B cell (primary cell): ENCODE results near the gene KCNE3. TPM values are rescaled to one million over a fixed set of nuclear protein-coding genes. Genes with fewer than 3 reads are reported as not detected.

Experiments
- ATAC-seq: fragments of 200-7000 bp; cut with Tn5 transposase; one replicate; pipeline ENCODE4 v1.10.0; 2021; ENCODE audit warnings: low read depth, mild to moderate bottlenecking, moderate number of reproducible peaks, moderate library complexity
- CTCF ChIA-PET: fragments of 350-600 bp; sonication (Branson Sonifier 250); formaldehyde crosslinking; loops from one replicate; lab custom pipeline; 2021; ENCODE audit warnings: antibody characterized with exemption, inconsistent platforms; lab: Charles Lee
- POLR2A ChIA-PET: fragments of 350-600 bp; sonication (Branson Sonifier 250); formaldehyde crosslinking; loops from one replicate; lab custom pipeline; 2021; ENCODE audit warnings: antibody characterized with exemption; lab: Charles Lee
- DNase-seq: peaks from one replicate; pipeline ENCODE4 v3.0.0; 2013
- H2AFZ ChIP-seq: 2 replicates; pipeline ENCODE4 v1.6.1; 2012; ENCODE audit warnings: mild to moderate bottlenecking, low read depth, low read length; ENCODE audit not compliant: insufficient read depth, poor library complexity, severe bottlenecking
- H3K27ac ChIP-seq, 2 donors: 1 replicate in 1 of 2; 2 replicates in 1 of 2; pipeline ENCODE4 v1.5.1; 2012 to 2013; ENCODE audit warnings: low read length in 2 of 2, mild to moderate bottlenecking in 2 of 2, moderate library complexity in 1 of 2
- H3K27me3 ChIP-seq, 4 experiments: fragments of 200-600 bp in 1 of 4; sonication (generic) in 1 of 4; replicated peaks in 1 of 4; 1 replicate in 2 of 4; 2 replicates in 2 of 4; pipeline versions ENCODE4 v1.6.1 to v1.7.0; 2013 to 2016; ENCODE audit warnings: low read length in 3 of 4, mild to moderate bottlenecking in 2 of 4, mixed read lengths in 1 of 4, moderate library complexity in 1 of 4; ENCODE audit not compliant: insufficient read depth in 4 of 4, control insufficient read depth in 3 of 4; ENCODE audit errors: control extremely low read depth in 1 of 4
- H3K36me3 ChIP-seq, 2 experiments: replicated peaks in 1 of 2; 1 replicate in 1 of 2; 2 replicates in 1 of 2; pipeline versions ENCODE4 v1.6.1 to v1.7.1; 2013; ENCODE audit warnings: low read length in 1 of 2; ENCODE audit not compliant: insufficient read depth in 2 of 2, control insufficient read depth in 1 of 2; ENCODE audit errors: control extremely low read depth in 1 of 2, extremely low read depth in 1 of 2
- H3K4me1 ChIP-seq, 2 donors: fragments of 200-600 bp in 1 of 2; sonication (generic) in 1 of 2; 1 replicate in 1 of 2; 2 replicates in 1 of 2; pipeline versions ENCODE4 v1.5.1 to v1.6.1; 2013 to 2017; ENCODE audit warnings: low read length in 2 of 2; ENCODE audit not compliant: control insufficient read depth in 2 of 2, insufficient read depth in 2 of 2
- H3K4me2 ChIP-seq: replicated peaks from 2 replicates; pipeline ENCODE3; 2012; ENCODE audit warnings: mild to moderate bottlenecking, low read depth, low read length; ENCODE audit not compliant: poor library complexity, severe bottlenecking
- H3K4me3 ChIP-seq, 5 experiments: fragments of 200-600 bp in 1 of 5; sonication (generic) in 1 of 5; 1 replicate in 3 of 5; 2 replicates in 2 of 5; pipeline versions ENCODE4 v1.5.1 to v1.7.0; 2011 to 2016; ENCODE audit warnings: low read length in 4 of 5, mild to moderate bottlenecking in 4 of 5, low read depth in 2 of 5, control low read depth in 1 of 5, moderate library complexity in 1 of 5; ENCODE audit not compliant: insufficient read depth in 1 of 5; ENCODE audit errors: control extremely low read depth in 1 of 5, extremely low read depth in 1 of 5
- H3K79me2 ChIP-seq: fragments of 200-600 bp; sonication (generic); one replicate; pipeline ENCODE4 v1.6.0; 2016; ENCODE audit warnings: low read length; ENCODE audit not compliant: control insufficient read depth, insufficient read depth
- H3K9ac ChIP-seq: fragments of 200-600 bp; sonication (generic); 2 replicates; pipeline ENCODE4 v1.6.1; 2017; ENCODE audit warnings: mild to moderate bottlenecking, low read length, moderate library complexity
- H3K9me3 ChIP-seq, 3 donors: one replicate each; pipeline versions ENCODE4 v1.6.1 to v1.7.1; 2013; ENCODE audit warnings: low read length in 2 of 3; ENCODE audit not compliant: control insufficient read depth in 2 of 3, insufficient read depth in 1 of 3; ENCODE audit errors: control extremely low read depth in 1 of 3
- H4K20me1 ChIP-seq: 2 replicates; pipeline ENCODE4 v1.6.0; 2012; ENCODE audit warnings: mild to moderate bottlenecking, low read length; ENCODE audit not compliant: insufficient read depth, control insufficient read depth, poor library complexity, severe bottlenecking
- H3K27ac Mint-ChIP-seq: one replicate; pipeline ENCODE4 v1.8.0; 2021; ENCODE audit warnings: mixed read lengths
- H3K27me3 Mint-ChIP-seq: one replicate; pipeline ENCODE4 v1.8.0; 2021; ENCODE audit warnings: mixed read lengths
- H3K4me1 Mint-ChIP-seq: one replicate; pipeline ENCODE4 v1.8.0; 2021; ENCODE audit warnings: mixed read lengths
- H3K4me3 Mint-ChIP-seq: one replicate; pipeline ENCODE4 v1.8.0; 2021; ENCODE audit warnings: mixed read lengths
- H3K9me3 Mint-ChIP-seq: one replicate; pipeline ENCODE4 v1.8.0; 2022; ENCODE audit warnings: mixed read lengths; ENCODE audit not compliant: insufficient read depth
- CTCF ChIP-seq: fragments of 200-600 bp; IDR thresholded peaks from one replicate; pipeline ENCODE4 v1.8.0; 2022; ENCODE audit warnings: antibody characterized with exemption, mild to moderate bottlenecking
- EZH2 ChIP-seq: IDR thresholded peaks from 2 replicates; pipeline ENCODE4 v1.6.1; 2012; ENCODE audit warnings: borderline replicate concordance, low read depth, mild to moderate bottlenecking, moderate library complexity, low read length; ENCODE audit not compliant: insufficient read depth, poor library complexity, severe bottlenecking
- WGBS: methylation state at CpG from one replicate; pipeline ENCODE4 v1.1.5; 2013; ENCODE audit warnings: missing lambda C conversion rate; ENCODE audit not compliant: insufficient coverage; 5-methylcytosine and 5-hydroxymethylcytosine counted together
- intact Hi-C: fragments of 100-400 bp; cut with micrococcal nuclease; formaldehyde crosslinking; loops from one replicate; pipeline ENCODE4 v1.10.0; 2022
- polyA plus RNA-seq: library from polyadenylated mRNA; depleted of rRNA; stranded (reverse); fragments of >200 nt; gene quantifications from 2 replicates; pipeline ENCODE4 v1.2.3, GENCODE V29; 2012
- total RNA-seq, 2 donors: library from RNA; stranded (reverse); fragments of 120-200 nt in 1 of 2; gene quantifications; 1 replicate in 1 of 2; 2 replicates in 1 of 2; pipeline versions ENCODE4 v1.2.3 to v1.2.4, GENCODE V29; 2013 to 2022

Gene KCNE3
- total and polyA plus RNA-seq, 2 donors (not counting 1 experiment from before 2014, with no cell fraction given), result 0.85 TPM; not detected in 1

- Histone ChIP-seq H3K4me2 (no peak overlapping the region), H3K4me3 (no peak overlapping the region), H2AFZ (no peak overlapping the region), H3K36me3 (no peaks in the 10 kb centered on the region), H3K4me1 (peaks cover 0 to 4% of the 10 kb centered on the region in 2 donors), H3K27ac (no peak overlapping the region), H3K79me2 (no peaks in the 10 kb centered on the region), H3K27me3 (peaks cover 0 to 14% (median 8%) of the 10 kb centered on the region in 4 experiments), H3K9ac (no peak overlapping the region), H4K20me1 (no peaks in the 10 kb centered on the region), H3K9me3 (no peaks in the 10 kb centered on the region)
- ChIA-PET POLR2A (no interaction called here), CTCF (no interaction called here)
- no peak overlapping the region for H3K27ac Mint-ChIP-seq
- intact Hi-C loops, result no loop called here
- peaks cover 27% of the 10 kb centered on the region for H3K27me3 Mint-ChIP-seq
- 72% methylated on average over 3 of the region's 5 CpGs for WGBS
- DNase-seq (no peak), ATAC-seq (no peak)
- H3K4me3 Mint-ChIP-seq, result no peak overlapping the region
- no peaks in the 10 kb centered on the region for H3K9me3 Mint-ChIP-seq
- peaks cover 6% of the 10 kb centered on the region for H3K4me1 Mint-ChIP-seq
- no peak for TF ChIP-seq CTCF
- no peak for TF ChIP-seq EZH2
These were observed 4.5 kb upstream of the KCNE3 start for GRCh38 chr11:74471668-74472429.

GRCh38 chr11:74471037-74471436, 3.7 kb upstream of the KCNE3 start:
- H3K9me3 ChIP-seq, result no peaks in the 10 kb centered on the region
- Mint-ChIP-seq H3K4me3 (no peak overlapping the region), H3K27me3 (peaks cover 31% of the 10 kb centered on the region), H3K9me3 (no peaks in the 10 kb centered on the region), H3K4me1 (peaks cover 6% of the 10 kb centered on the region), H3K27ac (no peak overlapping the region)
- intact Hi-C loops, result no loop called here
- no peaks in the 10 kb centered on the region for H4K20me1 ChIP-seq
- ChIA-PET CTCF (interaction anchor here (1.2 kb wide), 1 partner anchor 22 kb away, joined by 3 read pairs; no protein-coding TSS in a partner anchor), POLR2A (no interaction called here)
- H2AFZ ChIP-seq, result no peak overlapping the region
- H3K36me3 ChIP-seq, result no peaks in the 10 kb centered on the region
- H3K4me1 ChIP-seq, result peaks cover 0 to 4% of the 10 kb centered on the region in 2 donors
- TF ChIP-seq CTCF, result no peak
- no peak for TF ChIP-seq EZH2
- no peak overlapping the region for H3K4me2 ChIP-seq
- no peak for ATAC-seq
- WGBS, result no CpG with 5 or more reads among the region's 1 CpG
- H3K27ac ChIP-seq, result no peak overlapping the region
- H3K9ac ChIP-seq, result no peak overlapping the region
- no peak overlapping the region for H3K4me3 ChIP-seq
- no peaks in the 10 kb centered on the region for H3K79me2 ChIP-seq
- H3K27me3 ChIP-seq, result peaks cover 0 to 20% (median 12%) of the 10 kb centered on the region in 4 experiments
- no peak for DNase-seq
